ENCODE measurements around the gene SUSD1.
"Not testable (repeated sequence)": the region's sequence is repeated elsewhere in the genome, so short reads cannot be mapped to it uniquely, and the experiment has no call there.

SUSD1 gene

GRCh38 chr9:112173489-112174221, 1.4 kb downstream of the SUSD1 start:
- no peak for DNase-seq

GRCh38 chr9:112170968-112171367, 4.1 kb downstream of the SUSD1 start:
- no peak for DNase-seq

GRCh38 chr9:112170235-112170634, 4.9 kb downstream of the SUSD1 start:
- DNase-seq: no peak

DNA sequence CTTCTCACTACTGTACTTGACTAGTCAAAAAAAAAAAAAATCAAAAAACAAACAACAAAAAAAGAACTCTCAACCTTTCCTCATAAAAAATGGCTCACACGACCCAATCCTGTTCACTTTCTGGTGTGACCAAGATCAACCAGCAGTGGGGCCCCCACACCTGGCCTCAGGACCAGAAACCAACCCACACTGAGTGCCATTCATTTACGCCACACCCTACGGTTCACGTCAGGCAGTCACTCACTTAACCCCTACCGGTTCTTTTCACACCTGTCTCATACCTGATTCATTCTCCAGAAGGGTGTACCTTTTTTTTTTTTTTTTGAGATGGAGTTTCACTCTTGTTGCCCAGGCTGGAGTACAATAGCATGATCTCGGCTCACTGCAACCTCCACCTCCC, 5.7 kb downstream of the SUSD1 start:
- no peak for DNase-seq

DNA sequence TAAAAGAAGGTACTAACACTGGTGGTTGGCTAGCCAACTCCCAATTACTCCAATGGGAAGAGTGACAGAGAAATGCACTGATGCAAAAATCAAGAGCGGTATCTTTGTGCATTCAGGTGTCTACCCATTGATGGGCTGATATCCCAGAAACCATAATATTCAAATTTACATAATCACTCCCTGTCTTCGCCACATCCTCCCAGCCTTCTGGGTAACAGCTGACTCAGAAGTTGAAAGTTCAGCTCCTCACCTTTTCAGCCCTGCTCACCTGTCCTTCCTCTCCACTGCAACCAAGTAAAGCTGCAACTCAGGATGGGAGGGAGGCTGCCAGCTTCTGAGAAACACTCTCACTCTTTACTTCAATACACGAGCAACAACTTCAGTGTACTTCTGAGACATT, 6.9 kb downstream of the SUSD1 start:
- no peak for DNase-seq

DNA sequence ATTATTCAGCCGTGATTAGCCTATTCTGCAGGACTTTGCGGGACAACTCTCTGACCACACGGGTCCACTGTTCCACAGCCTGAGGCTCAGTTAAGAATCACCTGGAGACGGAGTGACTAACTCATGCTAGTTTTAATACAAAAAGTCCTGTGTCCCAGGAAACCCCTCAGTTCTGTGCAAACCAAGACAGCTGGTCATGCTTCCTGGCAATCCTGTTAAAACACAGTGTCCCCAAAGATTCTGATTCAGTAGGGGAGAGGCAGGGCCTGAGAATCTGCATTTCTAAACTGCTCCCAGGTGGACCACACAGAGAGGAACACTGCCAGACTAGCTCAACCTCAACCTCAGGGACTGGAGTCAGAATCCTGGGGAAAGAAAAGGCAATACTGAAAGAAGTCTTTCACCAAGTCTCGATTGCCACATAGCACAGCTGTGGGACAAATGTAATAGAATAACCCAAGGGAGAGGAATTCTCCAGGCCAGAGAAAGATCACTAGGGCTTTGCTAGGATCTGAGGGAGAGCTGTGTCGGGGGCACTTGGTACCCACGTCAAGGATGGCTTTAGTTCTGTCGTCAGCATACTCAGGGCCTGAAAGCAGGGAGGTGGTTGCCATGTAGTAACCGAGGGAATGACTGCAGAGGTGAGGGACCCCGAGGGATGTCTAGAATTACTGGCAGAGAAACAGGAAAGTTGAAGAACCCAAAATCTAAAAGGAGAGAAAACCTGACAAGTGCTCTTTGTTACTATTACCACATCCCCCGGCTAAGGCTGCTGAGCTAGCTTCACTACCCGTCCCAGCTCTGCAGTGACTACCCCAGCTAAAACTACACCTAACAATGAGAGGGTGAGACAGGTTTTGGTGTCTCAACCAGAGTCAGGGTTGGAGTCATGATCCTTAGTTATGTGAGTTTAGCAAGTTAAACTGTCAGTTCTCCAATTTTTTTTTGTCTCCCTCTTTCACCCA, 8.6 kb downstream of the SUSD1 start:
- DNase-seq: no peak

GRCh38 chr9:112162621-112163413, 12.3 kb downstream of the SUSD1 start:
- DNase-seq: no peak

DNA sequence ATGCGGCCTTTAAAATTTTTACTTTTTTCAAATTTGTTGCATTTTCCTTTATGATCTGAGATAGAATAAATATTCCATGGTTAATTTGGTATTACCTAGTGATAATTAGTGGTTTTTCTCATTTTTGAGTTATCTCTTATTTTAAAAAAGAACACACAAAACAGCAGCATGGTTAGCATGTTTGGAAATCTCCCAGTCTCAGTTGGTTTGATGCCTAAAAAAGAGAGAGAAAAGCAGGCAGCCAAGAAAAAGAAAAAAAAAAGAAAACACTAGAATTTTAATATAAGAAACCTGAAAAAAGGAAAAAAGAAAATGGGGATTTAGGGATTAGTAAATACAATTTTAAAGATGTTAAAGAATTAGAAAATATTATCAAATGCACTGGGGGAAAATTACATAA, 15.3 kb downstream of the SUSD1 start:
- DNase-seq: no peak

- DNase-seq: no peak
These were observed 16.3 kb downstream of the SUSD1 start for GRCh38 chr9:112158656-112159367.

DNA sequence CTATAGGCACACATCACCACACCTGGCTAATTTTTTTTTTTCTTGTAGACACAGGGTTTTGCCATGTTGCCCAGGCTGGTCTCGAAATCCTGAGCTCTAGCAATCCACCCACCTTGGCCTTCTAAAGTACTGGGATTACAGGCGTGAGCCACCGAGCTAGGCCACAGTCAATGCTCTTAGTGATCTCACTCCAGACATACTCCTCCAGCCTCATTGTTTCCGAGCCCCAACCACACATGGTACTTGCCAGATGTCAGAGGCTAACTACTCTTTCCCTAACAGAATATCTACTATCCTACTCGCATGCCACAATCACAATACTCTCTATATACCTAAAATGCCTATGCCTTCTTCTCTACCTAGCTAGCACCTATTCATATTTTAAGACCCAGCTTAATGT, 17.1 kb downstream of the SUSD1 start:
- no peak for DNase-seq

DNA sequence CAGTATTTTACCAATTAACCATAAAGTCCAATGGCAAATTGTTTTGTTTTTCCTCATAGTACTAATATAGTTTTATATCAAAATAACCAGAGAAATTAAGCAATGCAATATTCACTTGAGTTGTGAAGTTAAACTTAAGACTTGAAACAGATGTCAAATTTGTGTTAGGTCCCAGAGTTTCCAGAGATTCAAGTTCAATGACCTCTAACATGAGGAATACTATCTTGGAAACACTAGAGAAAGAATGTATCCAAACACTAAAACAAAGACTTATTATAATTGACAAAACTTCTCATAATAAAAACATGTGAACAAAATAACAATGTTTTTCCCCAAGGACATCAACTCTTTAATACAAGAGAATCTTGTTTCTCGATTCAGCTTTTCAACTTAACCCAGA, 18.0 kb downstream of the SUSD1 start:
- no peak for DNase-seq

- no peak for DNase-seq
These were observed 25.9 kb downstream of the SUSD1 start for GRCh38 chr9:112149211-112149610.

- DNase-seq: no peak
These were observed 29.2 kb downstream of the SUSD1 start for GRCh38 chr9:112145886-112146285.

DNA sequence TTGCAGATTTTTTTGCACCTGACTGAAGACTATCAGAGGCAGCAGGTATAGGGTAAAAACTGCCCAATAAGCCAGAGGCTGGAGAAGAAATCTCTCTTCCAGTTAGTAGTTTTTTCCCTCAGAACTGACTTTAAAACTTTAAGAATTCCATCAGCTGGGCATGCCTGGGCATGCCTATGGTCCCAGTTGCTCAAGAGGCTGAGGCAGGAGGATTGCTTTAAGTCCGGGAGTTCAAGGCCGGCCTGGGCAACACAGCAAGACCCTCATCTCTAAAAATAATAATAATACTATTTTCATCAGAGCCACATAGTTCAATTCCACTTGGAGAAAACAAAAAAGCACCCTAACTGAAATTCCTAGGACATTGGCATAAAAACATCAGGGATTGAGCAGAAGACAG, 30.3 kb downstream of the SUSD1 start:
- no peak for DNase-seq

GRCh38 chr9:112142420-112142819, 32.7 kb downstream of the SUSD1 start:
- no peak for DNase-seq

DNA sequence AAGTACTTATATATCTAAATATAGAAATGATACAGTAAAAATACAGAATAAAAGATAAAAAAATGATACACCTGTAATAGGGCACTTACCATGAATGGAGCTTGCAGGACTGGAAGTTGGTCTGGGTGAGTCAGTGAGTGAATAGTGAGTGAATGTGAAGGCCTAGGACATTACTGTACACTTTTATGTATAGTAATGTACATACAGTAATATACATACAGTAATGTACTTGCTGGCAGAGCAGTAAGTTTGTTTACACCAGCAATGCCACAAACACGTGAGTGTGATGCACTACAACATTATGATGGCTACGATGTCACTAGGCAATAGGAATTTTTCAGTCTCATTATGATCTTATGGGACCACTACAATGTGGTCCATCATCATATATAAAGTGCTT, 34.2 kb downstream of the SUSD1 start:
- DNase-seq: no peak

GRCh38 chr9:112137066-112137465, 38.0 kb downstream of the SUSD1 start:
- no peak for DNase-seq

DNA sequence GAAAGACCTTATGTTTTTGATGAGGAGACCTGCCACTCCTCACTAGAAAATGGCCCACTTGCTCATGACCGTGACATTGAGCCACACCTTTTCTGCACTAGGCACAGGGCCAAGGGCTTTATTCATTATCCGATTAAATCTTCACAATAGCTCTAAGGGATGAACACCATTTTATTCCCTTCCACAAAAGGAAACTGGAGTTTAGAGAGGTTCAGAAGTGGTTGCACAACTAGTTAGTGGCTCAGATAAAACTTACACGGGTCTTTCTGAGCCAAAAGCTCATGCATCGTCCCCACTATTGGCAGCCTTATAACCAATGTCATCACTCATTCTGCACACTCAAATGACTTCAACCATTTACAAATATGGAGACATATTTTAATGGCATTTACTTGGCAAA, 39.4 kb downstream of the SUSD1 start:
- no peak for DNase-seq

- not testable (repeated sequence) for DNase-seq
These were observed 41.3 kb downstream of the SUSD1 start for GRCh38 chr9:112133806-112134205.

DNA sequence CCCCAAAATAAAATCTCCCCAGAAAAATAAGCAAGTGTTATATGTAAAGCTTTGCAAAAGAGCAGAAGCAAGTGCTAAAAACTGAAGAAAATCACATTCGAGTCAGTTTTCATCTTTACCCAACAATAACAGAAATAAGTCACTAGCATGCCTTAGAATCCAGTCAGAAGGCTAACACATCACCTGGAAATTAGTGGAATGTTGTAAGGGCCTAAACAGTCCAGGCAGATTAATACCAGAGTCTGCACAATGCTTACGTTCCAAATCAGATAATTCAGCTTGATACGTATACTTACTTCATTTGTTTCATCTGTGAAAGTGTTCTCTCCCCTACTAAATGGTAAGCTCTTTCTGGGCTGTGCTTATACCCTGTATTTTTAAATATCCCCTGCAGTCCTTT, 42.7 kb downstream of the SUSD1 start:
- DNase-seq: no peak

DNA sequence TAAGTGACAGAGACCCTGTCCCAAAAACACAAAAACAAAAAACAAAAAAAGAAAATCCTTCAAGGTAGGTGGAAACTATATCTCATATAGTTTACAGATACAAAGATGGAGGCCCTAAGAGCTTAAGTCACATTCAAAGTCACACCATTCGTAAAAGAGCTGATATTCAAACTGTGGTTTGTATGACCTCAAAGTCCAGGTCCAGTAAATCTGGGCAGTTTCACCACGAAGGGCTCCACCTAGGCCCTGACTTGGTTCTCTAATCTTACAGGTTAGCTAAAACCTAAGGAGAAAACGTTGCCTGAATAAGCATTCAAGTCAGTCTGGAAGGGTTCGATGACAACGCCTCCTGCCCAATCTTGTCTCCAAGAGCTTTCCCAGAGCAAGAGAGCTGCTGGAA, 44.1 kb downstream of the SUSD1 start:
- DNase-seq: no peak

DNA sequence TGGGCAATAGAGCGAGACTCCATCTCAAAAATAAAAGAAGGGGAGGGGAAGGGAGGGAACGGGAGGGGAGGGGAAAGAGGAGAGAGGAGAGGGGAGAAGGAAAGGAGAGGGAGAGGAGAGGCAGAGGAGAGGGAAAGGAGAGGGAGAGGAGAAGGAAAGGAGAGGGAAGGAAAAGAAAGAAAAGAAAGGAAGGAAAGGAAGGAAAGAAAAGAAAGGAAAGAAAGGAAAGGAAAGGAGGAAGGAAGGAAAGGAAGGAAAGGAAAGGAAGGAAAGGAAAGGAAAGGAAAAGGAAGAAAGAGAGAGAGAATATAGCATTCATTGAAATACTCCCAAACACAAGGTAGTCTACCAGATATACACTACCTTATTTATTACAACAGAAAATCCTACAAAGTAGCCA, 44.8 kb downstream of the SUSD1 start:
- no peak for DNase-seq

GRCh38 chr9:112129246-112129645, 45.9 kb downstream of the SUSD1 start:
- no peak for DNase-seq
